Measurements from ENCODE around the gene FGD5.

DNA sequence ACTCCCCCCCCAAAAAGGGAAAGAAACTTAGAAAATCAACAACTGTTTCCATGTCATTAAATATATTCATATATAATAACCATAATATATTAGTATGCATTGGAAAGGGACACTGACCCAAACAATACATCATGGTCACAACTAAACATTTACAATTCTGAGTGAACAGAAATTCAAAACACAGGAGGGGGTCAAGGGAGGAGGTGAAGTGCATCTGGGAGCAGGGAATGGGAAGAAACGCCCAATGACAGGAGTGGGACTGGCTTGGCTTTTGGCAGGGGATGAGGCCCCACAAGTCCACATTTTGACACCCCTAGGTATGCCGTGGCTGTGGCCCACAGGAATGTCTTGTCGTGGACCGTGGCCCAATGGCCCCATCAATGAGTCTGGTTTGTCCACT lies 41.1 kb downstream of the FGD5 start:
- TF ChIP-seq, protein P1, sequence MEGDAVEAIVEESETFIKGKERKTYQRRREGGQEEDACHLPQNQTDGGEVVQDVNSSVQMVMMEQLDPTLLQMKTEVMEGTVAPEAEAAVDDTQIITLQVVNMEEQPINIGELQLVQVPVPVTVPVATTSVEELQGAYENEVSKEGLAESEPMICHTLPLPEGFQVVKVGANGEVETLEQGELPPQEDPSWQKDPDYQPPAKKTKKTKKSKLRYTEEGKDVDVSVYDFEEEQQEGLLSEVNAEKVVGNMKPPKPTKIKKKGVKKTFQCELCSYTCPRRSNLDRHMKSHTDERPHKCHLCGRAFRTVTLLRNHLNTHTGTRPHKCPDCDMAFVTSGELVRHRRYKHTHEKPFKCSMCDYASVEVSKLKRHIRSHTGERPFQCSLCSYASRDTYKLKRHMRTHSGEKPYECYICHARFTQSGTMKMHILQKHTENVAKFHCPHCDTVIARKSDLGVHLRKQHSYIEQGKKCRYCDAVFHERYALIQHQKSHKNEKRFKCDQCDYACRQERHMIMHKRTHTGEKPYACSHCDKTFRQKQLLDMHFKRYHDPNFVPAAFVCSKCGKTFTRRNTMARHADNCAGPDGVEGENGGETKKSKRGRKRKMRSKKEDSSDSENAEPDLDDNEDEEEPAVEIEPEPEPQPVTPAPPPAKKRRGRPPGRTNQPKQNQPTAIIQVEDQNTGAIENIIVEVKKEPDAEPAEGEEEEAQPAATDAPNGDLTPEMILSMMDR (IDR thresholded peaks at IDR 0.05), result no peak
- TF ChIP-seq FOXM1 (IDR thresholded peaks at IDR 0.05; ENCODE audit: low read depth) (no peak), TEAD4 (IDR thresholded peaks at IDR 0.05; ENCODE audit: borderline replicate concordance, insufficient read depth) (no peak), CHD2 (IDR thresholded peaks at IDR 0.05; ENCODE audit: low read length, partially characterized antibody) (no peak), POLR2AphosphoS5 (IDR thresholded peaks at IDR 0.05; ENCODE audit: low read depth, low read length) (no peak), YY1 (IDR thresholded peaks at IDR 0.05; ENCODE audit: low read depth) (no peak), EZH2phosphoT487 (IDR thresholded peaks at IDR 0.05; ENCODE audit: borderline replicate concordance, low read depth) (no peak), SIN3A (IDR thresholded peaks at IDR 0.05; ENCODE audit: borderline replicate concordance, low read depth, low read length) (no peak), RFX5 (IDR thresholded peaks at IDR 0.05; ENCODE audit: low read length) (no peak), GABPA (IDR thresholded peaks at IDR 0.05; ENCODE audit: low read depth) (no peak), EP300 (IDR thresholded peaks at IDR 0.05; ENCODE audit: borderline replicate concordance in 1 of 2, low read depth in 1 of 2, low read length in 1 of 2) (no peak)

Measured in SK-N-SH (cell line).